Smooth muscle cell of the umbilical artery (primary cell): ENCODE measurements around the gene SHROOM4. TPM values are rescaled to one million over a fixed set of nuclear protein-coding genes. Genes with fewer than 3 reads are reported as not detected.

Source experiments
- total RNA-seq: library from RNA; depleted of rRNA; stranded (reverse); fragments of >200 nt; gene quantifications from 2 replicates; pipeline ENCODE4 v1.2.3, GENCODE V29; 2014

SHROOM4 gene, protein sequence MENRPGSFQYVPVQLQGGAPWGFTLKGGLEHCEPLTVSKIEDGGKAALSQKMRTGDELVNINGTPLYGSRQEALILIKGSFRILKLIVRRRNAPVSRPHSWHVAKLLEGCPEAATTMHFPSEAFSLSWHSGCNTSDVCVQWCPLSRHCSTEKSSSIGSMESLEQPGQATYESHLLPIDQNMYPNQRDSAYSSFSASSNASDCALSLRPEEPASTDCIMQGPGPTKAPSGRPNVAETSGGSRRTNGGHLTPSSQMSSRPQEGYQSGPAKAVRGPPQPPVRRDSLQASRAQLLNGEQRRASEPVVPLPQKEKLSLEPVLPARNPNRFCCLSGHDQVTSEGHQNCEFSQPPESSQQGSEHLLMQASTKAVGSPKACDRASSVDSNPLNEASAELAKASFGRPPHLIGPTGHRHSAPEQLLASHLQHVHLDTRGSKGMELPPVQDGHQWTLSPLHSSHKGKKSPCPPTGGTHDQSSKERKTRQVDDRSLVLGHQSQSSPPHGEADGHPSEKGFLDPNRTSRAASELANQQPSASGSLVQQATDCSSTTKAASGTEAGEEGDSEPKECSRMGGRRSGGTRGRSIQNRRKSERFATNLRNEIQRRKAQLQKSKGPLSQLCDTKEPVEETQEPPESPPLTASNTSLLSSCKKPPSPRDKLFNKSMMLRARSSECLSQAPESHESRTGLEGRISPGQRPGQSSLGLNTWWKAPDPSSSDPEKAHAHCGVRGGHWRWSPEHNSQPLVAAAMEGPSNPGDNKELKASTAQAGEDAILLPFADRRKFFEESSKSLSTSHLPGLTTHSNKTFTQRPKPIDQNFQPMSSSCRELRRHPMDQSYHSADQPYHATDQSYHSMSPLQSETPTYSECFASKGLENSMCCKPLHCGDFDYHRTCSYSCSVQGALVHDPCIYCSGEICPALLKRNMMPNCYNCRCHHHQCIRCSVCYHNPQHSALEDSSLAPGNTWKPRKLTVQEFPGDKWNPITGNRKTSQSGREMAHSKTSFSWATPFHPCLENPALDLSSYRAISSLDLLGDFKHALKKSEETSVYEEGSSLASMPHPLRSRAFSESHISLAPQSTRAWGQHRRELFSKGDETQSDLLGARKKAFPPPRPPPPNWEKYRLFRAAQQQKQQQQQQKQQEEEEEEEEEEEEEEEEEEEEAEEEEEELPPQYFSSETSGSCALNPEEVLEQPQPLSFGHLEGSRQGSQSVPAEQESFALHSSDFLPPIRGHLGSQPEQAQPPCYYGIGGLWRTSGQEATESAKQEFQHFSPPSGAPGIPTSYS (N-terminal part only)
- 2.4 and 2.7 TPM in 2 replicates for total RNA-seq

DNA sequence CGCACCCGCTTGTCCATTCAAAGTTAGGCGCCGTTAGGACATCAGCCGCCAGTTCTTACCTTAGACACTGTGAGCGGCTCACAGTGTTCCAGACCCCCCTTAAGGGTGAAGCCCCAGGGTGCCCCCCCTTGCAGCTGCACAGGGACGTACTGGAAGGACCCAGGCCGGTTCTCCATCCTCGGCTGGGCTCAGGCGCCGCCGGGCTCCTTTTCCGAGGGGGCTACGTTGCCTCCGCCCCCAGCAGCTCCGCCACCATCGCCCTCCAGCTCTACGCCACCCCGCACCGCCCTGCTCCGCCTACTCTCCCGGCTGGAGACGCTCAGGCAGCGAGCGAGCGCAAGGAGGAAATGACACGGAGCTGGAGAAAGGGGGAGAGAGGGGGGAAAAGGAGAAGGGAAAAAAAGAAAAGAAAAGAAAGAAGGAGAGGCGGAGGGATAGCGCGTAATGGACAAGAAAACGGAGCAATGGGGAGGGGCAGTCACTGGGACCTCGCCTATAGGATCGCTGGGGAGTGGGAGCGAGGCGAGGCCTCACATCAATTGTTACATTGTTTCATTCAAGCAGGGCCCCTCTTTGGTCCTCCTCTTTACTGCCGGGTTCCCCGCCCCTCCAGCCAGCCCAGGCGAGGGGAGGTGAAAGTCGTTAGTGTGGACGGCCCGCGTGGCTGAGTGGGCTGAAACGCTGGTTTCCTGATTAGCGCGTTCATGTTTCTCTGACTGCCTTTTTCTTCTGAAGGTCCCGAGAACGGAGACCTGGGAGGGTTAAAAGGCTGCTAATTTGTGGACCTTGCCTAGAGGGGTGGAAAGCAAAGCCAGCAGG is at the start of gene SHROOM4:
Gene SHROOM4, minus strand, starts transcription at position 352 of the 819 bp plus-strand sequence. Its CDS starts 176 bp downstream, at position 176.

Other genes with a start within 250 kb of the SHROOM4 start
- gene BMP15, start 96.5 kb upstream of the SHROOM4 start, total RNA-seq: not detected in 2 replicates